ENCODE measurements around the gene FBH1. TPM values are rescaled to one million over a fixed set of nuclear protein-coding genes. Genes with fewer than 3 reads are reported as not detected.

FBH1 gene
- total RNA-seq, 5 donors from 2014 or later (not counting 1 experiment from before 2014, with no cell fraction given): 72.8 to 95.5 (median 86.2) TPM

GRCh38 chr10:5896208-5897052, 6.4 kb downstream of the FBH1 start:
- Mint-ChIP-seq H3K36me3 (peaks cover 35% of the 10 kb centered on the region), H3K4me3 (peak overlapping the region; percentile 46 to 68 (median 59)), H3K9me3 (peaks cover 0 to 3% (median 2%) of the 10 kb centered on the region in 3 donors), H3K4me1 (peaks cover 64 to 72% (median 65%) of the 10 kb centered on the region in 3 donors), H3K27ac (peak overlapping the region; percentile 93 to 95), H3K27me3 (no peaks in the 10 kb centered on the region)
- WGBS (ENCODE audit: insufficient coverage): 88% methylated on average over 3 of the region's 5 CpGs
- CTCF ChIA-PET: interaction anchor here in 1 of 2 donors (0.5 to 0.7 kb wide), 2 partner anchors 19 to 462 kb away, joined by 4 to 5 read pairs; no protein-coding TSS in a partner anchor
- Histone ChIP-seq H3K36me3 (ENCODE audit: control insufficient read depth in 2 of 2, extremely low read depth in 1 of 2, insufficient read depth in 1 of 2, low read length in 1 of 2) (peaks cover 5 to 21% of the 10 kb centered on the region in 2 donors), H3K27ac (ENCODE audit: low read length) (peak overlapping the region; percentile 30), H3K4me1 (ENCODE audit: control insufficient read depth in 1 of 2, extremely low read depth in 1 of 2, insufficient read depth in 2 of 2, low read length in 2 of 2) (peaks cover 5 to 23% of the 10 kb centered on the region in 2 experiments), H3K27me3 (replicated peaks in 1 of 2; ENCODE audit: control insufficient read depth in 2 of 2, extremely low read depth in 1 of 2, insufficient read depth in 2 of 2, low read length in 1 of 2) (no peaks in the 10 kb centered on the region), H3K4me3 (ENCODE audit: control insufficient read depth in 1 of 2, extremely low read depth in 1 of 2, low read length in 1 of 2) (no peak overlapping the region), H3K9me3 (no peaks in the 10 kb centered on the region)
- ATAC-seq (replicated peaks in 1 of 4) (peak in 1 of 4 experiments; percentile 40), DNase-seq (no peak)
- POLR2A ChIA-PET: interaction anchor here in 1 of 2 donors (0.6 kb wide), 1 partner anchor 190 kb away, joined by 3 read pairs; no protein-coding TSS in a partner anchor

- Mint-ChIP-seq H3K27ac (peak overlapping the region in 1 of 2 donors; percentile 45), H3K36me3 (peaks cover 35% of the 10 kb centered on the region)
- no CpG with 5 or more reads among the region's 4 CpGs for WGBS (ENCODE audit: insufficient coverage)
These were observed 7.0 kb downstream of the FBH1 start for GRCh38 chr10:5897053-5897340.

GRCh38 chr10:5897504-5897903, 7.5 kb downstream of the FBH1 start:
- DNase-seq: no peak
- Mint-ChIP-seq H3K27ac (peak overlapping the region in 1 of 2 donors; percentile 60), H3K9me3 (peaks cover 0 to 3% (median 2%) of the 10 kb centered on the region in 3 donors), H3K36me3 (peaks cover 35% of the 10 kb centered on the region), H3K27me3 (no peaks in the 10 kb centered on the region), H3K4me3 (no peak overlapping the region), H3K4me1 (peaks cover 58 to 61% (median 58%) of the 10 kb centered on the region in 3 donors)
- ATAC-seq (replicated peaks in 1 of 4): no peak
- no peak overlapping the region for H3K27ac ChIP-seq (ENCODE audit: low read length)
- H3K4me3 ChIP-seq (ENCODE audit: control insufficient read depth in 1 of 2, extremely low read depth in 1 of 2, low read length in 1 of 2): no peak overlapping the region
- 94% methylated on average over 7 of the region's 8 CpGs for WGBS (ENCODE audit: insufficient coverage)
- ChIA-PET POLR2A (no interaction called here), CTCF (no interaction called here)
- no peaks in the 10 kb centered on the region for H3K9me3 ChIP-seq
- peaks cover 5 to 21% of the 10 kb centered on the region in 2 donors for H3K36me3 ChIP-seq (ENCODE audit: control insufficient read depth in 2 of 2, extremely low read depth in 1 of 2, insufficient read depth in 1 of 2, low read length in 1 of 2)
- no peaks in the 10 kb centered on the region for H3K27me3 ChIP-seq (replicated peaks in 1 of 2; ENCODE audit: control insufficient read depth in 2 of 2, extremely low read depth in 1 of 2, insufficient read depth in 2 of 2, low read length in 1 of 2)
- H3K4me1 ChIP-seq (ENCODE audit: control insufficient read depth in 1 of 2, extremely low read depth in 1 of 2, insufficient read depth in 2 of 2, low read length in 2 of 2): peaks cover 5 to 16% of the 10 kb centered on the region in 2 experiments

More at GRCh38 chr10:5897053-5897340, 7.0 kb downstream of the FBH1 start:
- Mint-ChIP-seq H3K4me1 (peaks cover 62 to 66% (median 63%) of the 10 kb centered on the region in 3 donors), H3K27me3 (no peaks in the 10 kb centered on the region), H3K4me3 (no peak overlapping the region), H3K9me3 (peaks cover 0 to 3% (median 2%) of the 10 kb centered on the region in 3 donors)
- Histone ChIP-seq H3K27me3 (replicated peaks in 1 of 2; ENCODE audit: control insufficient read depth in 2 of 2, extremely low read depth in 1 of 2, insufficient read depth in 2 of 2, low read length in 1 of 2) (no peaks in the 10 kb centered on the region), H3K4me1 (ENCODE audit: control insufficient read depth in 1 of 2, extremely low read depth in 1 of 2, insufficient read depth in 2 of 2, low read length in 2 of 2) (peaks cover 5 to 18% of the 10 kb centered on the region in 2 experiments), H3K4me3 (ENCODE audit: control insufficient read depth in 1 of 2, extremely low read depth in 1 of 2, low read length in 1 of 2) (no peak overlapping the region), H3K36me3 (ENCODE audit: control insufficient read depth in 2 of 2, extremely low read depth in 1 of 2, insufficient read depth in 1 of 2, low read length in 1 of 2) (peaks cover 5 to 21% of the 10 kb centered on the region in 2 donors), H3K27ac (ENCODE audit: low read length) (no peak overlapping the region), H3K9me3 (no peaks in the 10 kb centered on the region)
- ChIA-PET POLR2A (no interaction called here), CTCF (interaction anchor here in 1 of 2 donors (0.5 kb wide), 1 partner anchor 462 kb away, joined by 5 read pairs; no protein-coding TSS in a partner anchor)
- no peak for ATAC-seq (replicated peaks in 1 of 4)
- DNase-seq: no peak

GRCh38 chr10:5898163-5898562, 8.1 kb downstream of the FBH1 start:
- no peak overlapping the region for H3K27ac Mint-ChIP-seq
- ChIA-PET POLR2A (no interaction called here), CTCF (no interaction called here)
- H3K4me1 Mint-ChIP-seq: peaks cover 52 to 54% (median 53%) of the 10 kb centered on the region in 3 donors
- H3K36me3 Mint-ChIP-seq: peaks cover 35% of the 10 kb centered on the region
- no peaks in the 10 kb centered on the region for H3K9me3 ChIP-seq
- no peaks in the 10 kb centered on the region for H3K27me3 Mint-ChIP-seq
- no peak overlapping the region for H3K27ac ChIP-seq (ENCODE audit: low read length)
- ATAC-seq (replicated peaks in 1 of 4): no peak
- 100% methylated on average over 1 of the region's 7 CpGs for WGBS (ENCODE audit: insufficient coverage)
- peaks cover 5 to 16% of the 10 kb centered on the region in 2 experiments for H3K4me1 ChIP-seq (ENCODE audit: control insufficient read depth in 1 of 2, extremely low read depth in 1 of 2, insufficient read depth in 2 of 2, low read length in 2 of 2)
- no peak overlapping the region for H3K4me3 ChIP-seq (ENCODE audit: control insufficient read depth in 1 of 2, extremely low read depth in 1 of 2, low read length in 1 of 2)
- DNase-seq: no peak
- H3K36me3 ChIP-seq (ENCODE audit: control insufficient read depth in 2 of 2, extremely low read depth in 1 of 2, insufficient read depth in 1 of 2, low read length in 1 of 2): peaks cover 5 to 21% of the 10 kb centered on the region in 2 donors
- no peaks in the 10 kb centered on the region for H3K27me3 ChIP-seq (replicated peaks in 1 of 2; ENCODE audit: control insufficient read depth in 2 of 2, extremely low read depth in 1 of 2, insufficient read depth in 2 of 2, low read length in 1 of 2)
- peaks cover 0 to 3% (median 2%) of the 10 kb centered on the region in 3 donors for H3K9me3 Mint-ChIP-seq
- H3K4me3 Mint-ChIP-seq: no peak overlapping the region

- CTCF ChIA-PET: no interaction called here
- Mint-ChIP-seq H3K9me3 (peaks cover 0 to 3% (median 2%) of the 10 kb centered on the region in 3 donors), H3K4me1 (peaks cover 39 to 48% (median 45%) of the 10 kb centered on the region in 3 donors), H3K27me3 (no peaks in the 10 kb centered on the region), H3K4me3 (no peak overlapping the region), H3K27ac (no peak overlapping the region), H3K36me3 (peaks cover 33% of the 10 kb centered on the region)
- no peaks in the 10 kb centered on the region for H3K9me3 ChIP-seq
- H3K4me1 ChIP-seq (ENCODE audit: control insufficient read depth in 1 of 2, extremely low read depth in 1 of 2, insufficient read depth in 2 of 2, low read length in 2 of 2): peaks cover 0 to 13% of the 10 kb centered on the region in 2 experiments
- H3K27me3 ChIP-seq (replicated peaks in 1 of 2; ENCODE audit: control insufficient read depth in 2 of 2, extremely low read depth in 1 of 2, insufficient read depth in 2 of 2, low read length in 1 of 2): no peaks in the 10 kb centered on the region
- DNase-seq (no peak), ATAC-seq (replicated peaks in 1 of 4) (no peak)
- over 99% methylated on average over 13 of the region's 13 CpGs for WGBS (ENCODE audit: insufficient coverage)
- H3K27ac ChIP-seq (ENCODE audit: low read length): no peak overlapping the region
- peaks cover 8 to 15% of the 10 kb centered on the region in 2 donors for H3K36me3 ChIP-seq (ENCODE audit: control insufficient read depth in 2 of 2, extremely low read depth in 1 of 2, insufficient read depth in 1 of 2, low read length in 1 of 2)
- no peak overlapping the region for H3K4me3 ChIP-seq (ENCODE audit: control insufficient read depth in 1 of 2, extremely low read depth in 1 of 2, low read length in 1 of 2)
- POLR2A ChIA-PET: interaction anchor here (0.6 kb wide), 3 partner anchors 143 to 327 kb away, joined by 3 to 5 read pairs (median 3); no protein-coding TSS in a partner anchor
These were observed 10.2 kb downstream of the FBH1 start for GRCh38 chr10:5900247-5900646.

- ChIA-PET CTCF (interaction anchor here in 1 of 2 donors (0.6 to 0.7 kb wide), 2 partner anchors 83 to 435 kb away, joined by 3 to 4 read pairs; no protein-coding TSS in a partner anchor), POLR2A (interaction anchor here in 1 of 2 donors (0.6 kb wide), 1 partner anchor 43 kb away, joined by 4 read pairs; no protein-coding TSS in a partner anchor)
- H3K27me3 ChIP-seq (replicated peaks in 1 of 2; ENCODE audit: control insufficient read depth in 2 of 2, extremely low read depth in 1 of 2, insufficient read depth in 2 of 2, low read length in 1 of 2): no peaks in the 10 kb centered on the region
- no peak overlapping the region for H3K4me3 Mint-ChIP-seq
- H3K4me1 ChIP-seq (ENCODE audit: control insufficient read depth in 1 of 2, extremely low read depth in 1 of 2, insufficient read depth in 2 of 2, low read length in 2 of 2): no peaks in the 10 kb centered on the region
- H3K27me3 Mint-ChIP-seq: no peaks in the 10 kb centered on the region
- H3K4me3 ChIP-seq (ENCODE audit: control insufficient read depth in 1 of 2, extremely low read depth in 1 of 2, low read length in 1 of 2): no peak overlapping the region
- peaks cover 24 to 34% (median 34%) of the 10 kb centered on the region in 3 donors for H3K4me1 Mint-ChIP-seq
- H3K36me3 ChIP-seq (ENCODE audit: control insufficient read depth in 2 of 2, extremely low read depth in 1 of 2, insufficient read depth in 1 of 2, low read length in 1 of 2): peaks cover 12 to 14% of the 10 kb centered on the region in 2 donors
- H3K9me3 Mint-ChIP-seq: peaks cover 0 to 3% (median 2%) of the 10 kb centered on the region in 3 donors
- H3K27ac Mint-ChIP-seq: no peak overlapping the region
- no peak for ATAC-seq (replicated peaks in 1 of 4)
- 100% methylated on average over 3 of the region's 18 CpGs for WGBS (ENCODE audit: insufficient coverage)
- no peak for DNase-seq
- H3K9me3 ChIP-seq: no peaks in the 10 kb centered on the region
- peaks cover 35% of the 10 kb centered on the region for H3K36me3 Mint-ChIP-seq
- H3K27ac ChIP-seq (ENCODE audit: low read length): no peak overlapping the region
These were observed 12.7 kb downstream of the FBH1 start for GRCh38 chr10:5902511-5903274.
